ENCODE measurements around the gene RFTN2.
A peak's percentile ranks its signal among the peaks of the same experiment; 100 is the strongest.
"Not testable (repeated sequence)": the region's sequence is repeated elsewhere in the genome, so short reads cannot be mapped to it uniquely, and the experiment has no call there.

The RFTN2 gene, protein sequence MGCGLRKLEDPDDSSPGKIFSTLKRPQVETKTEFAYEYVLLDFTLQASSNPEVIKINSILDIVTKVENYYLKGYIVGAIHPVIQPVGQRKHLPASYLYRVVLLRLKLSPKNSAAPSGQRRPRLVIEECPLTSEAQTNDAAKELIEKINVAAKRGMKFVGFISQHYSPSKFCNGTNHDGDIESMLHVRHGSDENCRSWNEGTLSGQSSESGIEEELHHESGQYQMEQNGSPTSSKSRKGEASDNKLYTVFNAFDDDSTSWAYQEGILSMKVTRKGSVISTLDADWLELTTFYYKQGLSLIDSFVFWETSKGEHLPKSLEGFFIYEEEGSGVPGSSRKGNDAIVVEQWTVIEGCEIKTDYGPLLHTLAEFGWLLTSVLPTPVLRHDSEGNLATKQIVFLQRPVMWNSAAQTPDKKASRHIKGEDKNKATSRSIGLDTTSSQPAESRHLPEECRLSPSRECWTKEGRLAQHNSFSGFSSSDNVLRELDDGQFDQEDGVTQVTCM

GRCh38 chr2:197675246-197675645 is at the start of gene RFTN2:
Gene RFTN2, minus strand, starts transcription at chr2:197675587. Its CDS starts 129 bp downstream, at chr2:197675458.
- Histone ChIP-seq H3K27me3 (ENCODE audit: control insufficient read depth, insufficient read depth, low read length) (no peaks in the 10 kb centered on the region), H3K4me3 (ENCODE audit: low read depth, low read length) (peak within 1 kb of the TSS; percentile 24), H3K36me3 (ENCODE audit: control insufficient read depth, insufficient read depth, low read length) (no peaks in the 10 kb centered on the region), H3K9me3 (ENCODE audit: control insufficient read depth, insufficient read depth, low read length) (no peaks in the 10 kb centered on the region), H3K4me1 (ENCODE audit: control insufficient read depth, insufficient read depth, low read length) (peaks cover 13% of the 10 kb centered on the region), H3K9ac (ENCODE audit: low read depth, low read length) (no peak within 1 kb of the TSS)

- Histone ChIP-seq H3K27me3 (ENCODE audit: control insufficient read depth, insufficient read depth, low read length) (no peaks in the 10 kb centered on the region), H3K9me3 (ENCODE audit: control insufficient read depth, insufficient read depth, low read length) (no peaks in the 10 kb centered on the region), H3K4me1 (ENCODE audit: control insufficient read depth, insufficient read depth, low read length) (no peaks in the 10 kb centered on the region), H3K9ac (ENCODE audit: low read depth, low read length) (no peak overlapping the region), H3K36me3 (ENCODE audit: control insufficient read depth, insufficient read depth, low read length) (no peaks in the 10 kb centered on the region), H3K4me3 (ENCODE audit: low read depth, low read length) (no peak overlapping the region)
These were observed 42.5 kb upstream of the RFTN2 start for GRCh38 chr2:197717863-197718262.

GRCh38 chr2:197713271-197713670 is 37.9 kb upstream of the RFTN2 start:
- Histone ChIP-seq H3K9me3 (ENCODE audit: control insufficient read depth, insufficient read depth, low read length) (no peaks in the 10 kb centered on the region), H3K9ac (ENCODE audit: low read depth, low read length) (no peak overlapping the region), H3K4me3 (ENCODE audit: low read depth, low read length) (no peak overlapping the region), H3K27me3 (ENCODE audit: control insufficient read depth, insufficient read depth, low read length) (no peaks in the 10 kb centered on the region), H3K4me1 (ENCODE audit: control insufficient read depth, insufficient read depth, low read length) (peaks cover 14% of the 10 kb centered on the region), H3K36me3 (ENCODE audit: control insufficient read depth, insufficient read depth, low read length) (peaks cover 4% of the 10 kb centered on the region)

DNA sequence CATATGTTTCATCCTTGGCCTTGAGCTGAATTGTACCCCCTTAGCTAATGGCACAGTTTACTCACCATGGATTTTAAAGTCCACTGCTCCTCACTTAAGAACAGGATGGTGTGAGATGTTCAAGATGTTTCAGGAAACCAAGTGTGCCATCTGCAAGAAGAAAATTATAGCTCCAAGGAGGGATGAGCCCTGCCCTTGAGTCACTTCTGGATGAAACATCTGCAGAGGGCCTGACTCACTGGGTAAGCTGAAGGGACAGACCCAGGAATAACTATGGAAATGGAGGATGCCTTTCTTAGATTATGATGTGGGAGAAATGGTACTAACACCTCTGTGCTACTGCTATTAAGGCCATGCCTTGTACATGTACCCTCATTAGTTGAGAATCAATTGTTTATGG is 36.2 kb upstream of the RFTN2 start:
- Histone ChIP-seq H3K4me3 (ENCODE audit: low read depth, low read length) (no peak overlapping the region), H3K9me3 (ENCODE audit: control insufficient read depth, insufficient read depth, low read length) (no peaks in the 10 kb centered on the region), H3K27me3 (ENCODE audit: control insufficient read depth, insufficient read depth, low read length) (no peaks in the 10 kb centered on the region), H3K4me1 (ENCODE audit: control insufficient read depth, insufficient read depth, low read length) (peaks cover 15% of the 10 kb centered on the region), H3K9ac (ENCODE audit: low read depth, low read length) (no peak overlapping the region), H3K36me3 (ENCODE audit: control insufficient read depth, insufficient read depth, low read length) (peaks cover 4% of the 10 kb centered on the region)

GRCh38 chr2:197710424-197711042 is 35.1 kb upstream of the RFTN2 start:
- H3K9ac ChIP-seq (ENCODE audit: low read depth, low read length) = no peak overlapping the region
- H3K27me3 ChIP-seq (ENCODE audit: control insufficient read depth, insufficient read depth, low read length) = no peaks in the 10 kb centered on the region
- no peak overlapping the region for H3K4me3 ChIP-seq (ENCODE audit: low read depth, low read length)
- H3K36me3 ChIP-seq (ENCODE audit: control insufficient read depth, insufficient read depth, low read length) = peaks cover 4% of the 10 kb centered on the region
- H3K9me3 ChIP-seq (ENCODE audit: control insufficient read depth, insufficient read depth, low read length) = no peaks in the 10 kb centered on the region
- H3K4me1 ChIP-seq (ENCODE audit: control insufficient read depth, insufficient read depth, low read length) = peaks cover 15% of the 10 kb centered on the region

DNA sequence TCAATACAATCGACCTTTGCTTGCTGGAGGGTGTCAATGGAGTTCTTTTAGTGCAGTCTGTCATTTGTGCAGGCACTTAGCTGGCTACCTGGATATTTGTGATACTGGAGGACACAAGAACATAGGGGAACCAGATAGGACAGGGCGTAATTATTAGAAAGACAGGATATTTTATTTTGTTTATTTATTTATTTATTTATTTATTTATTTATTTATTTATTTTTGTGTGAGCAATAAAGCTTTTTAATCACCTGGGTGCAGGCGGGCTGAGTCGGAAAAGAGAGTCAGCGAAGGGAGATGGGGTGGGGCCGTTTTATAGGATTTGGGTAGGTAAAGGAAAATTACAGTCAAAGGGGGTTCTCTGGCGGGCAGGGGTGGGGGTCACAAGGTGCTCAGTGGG is 33.8 kb upstream of the RFTN2 start:
- not testable (repeated sequence) for H3K9me3 ChIP-seq (ENCODE audit: control insufficient read depth, insufficient read depth, low read length)
- H3K4me1 ChIP-seq (ENCODE audit: control insufficient read depth, insufficient read depth, low read length) = peaks cover 15% of the 10 kb centered on the region

GRCh38 chr2:197708331-197708730 is 32.9 kb upstream of the RFTN2 start:
- peaks cover 15% of the 10 kb centered on the region for H3K4me1 ChIP-seq (ENCODE audit: control insufficient read depth, insufficient read depth, low read length)
- H3K4me3 ChIP-seq (ENCODE audit: low read depth, low read length) = peak overlapping the region; percentile 90
- peaks cover 4% of the 10 kb centered on the region for H3K36me3 ChIP-seq (ENCODE audit: control insufficient read depth, insufficient read depth, low read length)
- H3K9ac ChIP-seq (ENCODE audit: low read depth, low read length) = no peak overlapping the region
- no peaks in the 10 kb centered on the region for H3K9me3 ChIP-seq (ENCODE audit: control insufficient read depth, insufficient read depth, low read length)
- no peaks in the 10 kb centered on the region for H3K27me3 ChIP-seq (ENCODE audit: control insufficient read depth, insufficient read depth, low read length)

More for the DNA sequence above, 33.8 kb upstream of the RFTN2 start:
- H3K9ac ChIP-seq (ENCODE audit: low read depth, low read length); H3K36me3 ChIP-seq (ENCODE audit: control insufficient read depth, insufficient read depth, low read length); H3K27me3 ChIP-seq (ENCODE audit: control insufficient read depth, insufficient read depth, low read length): not testable (repeated sequence)
- H3K4me3 ChIP-seq (ENCODE audit: low read depth, low read length) = peak overlapping the region; percentile 90

GRCh38 chr2:197707316-197708213 is 32.2 kb upstream of the RFTN2 start:
- peaks cover 15% of the 10 kb centered on the region for H3K4me1 ChIP-seq (ENCODE audit: control insufficient read depth, insufficient read depth, low read length)
- H3K4me3 ChIP-seq (ENCODE audit: low read depth, low read length) = peak overlapping the region; percentile 90
- H3K9ac ChIP-seq (ENCODE audit: low read depth, low read length) = no peak overlapping the region
- H3K27me3 ChIP-seq (ENCODE audit: control insufficient read depth, insufficient read depth, low read length) = no peaks in the 10 kb centered on the region
- H3K36me3 ChIP-seq (ENCODE audit: control insufficient read depth, insufficient read depth, low read length) = peaks cover 4% of the 10 kb centered on the region
- no peaks in the 10 kb centered on the region for H3K9me3 ChIP-seq (ENCODE audit: control insufficient read depth, insufficient read depth, low read length)

DNA sequence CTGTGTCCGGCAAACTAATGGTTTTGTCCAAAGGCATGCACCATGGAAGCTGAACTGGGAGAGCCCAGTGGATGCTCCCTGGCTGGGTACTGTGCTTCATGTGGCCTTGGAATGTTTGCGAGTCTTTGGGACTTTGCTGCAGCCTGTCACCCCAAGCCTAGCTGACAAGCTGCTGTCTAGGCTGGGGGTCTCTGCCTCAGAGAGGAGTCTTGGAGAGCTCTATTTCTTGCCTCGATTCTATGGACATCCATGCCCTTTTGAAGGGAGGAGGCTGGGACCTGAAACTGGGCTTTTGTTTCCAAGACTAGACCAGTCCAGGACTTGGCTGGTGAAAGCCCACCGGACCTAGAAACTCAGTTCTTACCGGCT is 31.4 kb upstream of the RFTN2 start:
- Histone ChIP-seq H3K9me3 (ENCODE audit: control insufficient read depth, insufficient read depth, low read length) (no peaks in the 10 kb centered on the region), H3K4me3 (ENCODE audit: low read depth, low read length) (peak overlapping the region; percentile 90), H3K36me3 (ENCODE audit: control insufficient read depth, insufficient read depth, low read length) (peaks cover 4% of the 10 kb centered on the region), H3K4me1 (ENCODE audit: control insufficient read depth, insufficient read depth, low read length) (peaks cover 15% of the 10 kb centered on the region), H3K9ac (ENCODE audit: low read depth, low read length) (no peak overlapping the region), H3K27me3 (ENCODE audit: control insufficient read depth, insufficient read depth, low read length) (no peaks in the 10 kb centered on the region)

- Histone ChIP-seq H3K36me3 (ENCODE audit: control insufficient read depth, insufficient read depth, low read length) (peaks cover under 1% of the 10 kb centered on the region), H3K4me3 (ENCODE audit: low read depth, low read length) (peak overlapping the region; percentile 90), H3K27me3 (ENCODE audit: control insufficient read depth, insufficient read depth, low read length) (no peaks in the 10 kb centered on the region), H3K4me1 (ENCODE audit: control insufficient read depth, insufficient read depth, low read length) (peaks cover 15% of the 10 kb centered on the region), H3K9me3 (ENCODE audit: control insufficient read depth, insufficient read depth, low read length) (no peaks in the 10 kb centered on the region), H3K9ac (ENCODE audit: low read depth, low read length) (no peak overlapping the region)
These were observed 30.8 kb upstream of the RFTN2 start for GRCh38 chr2:197705912-197706838.

Measured in iPS-15b (cell line).